Breast epithelium (tissue), 4 donors: Measurements from ENCODE around the gene TRMT2A. TPM values are rescaled to one million over a fixed set of nuclear protein-coding genes. Genes with fewer than 3 reads are reported as not detected.

Source experiments
- DNase-seq, 2 donors: peaks; one replicate each; pipeline ENCODE4 v3.0.0-alpha.2; 2019; ENCODE audit warnings: low spot score in 2 of 2
- H3K27ac ChIP-seq, 2 donors: fragments of 200-600 bp; sonication (generic) in 1 of 2; one replicate each; pipeline ENCODE4 v1.5.1; 2016 to 2019; ENCODE audit warnings: mild to moderate bottlenecking in 1 of 2
- H3K27me3 ChIP-seq, 2 donors: fragments of 200-600 bp; sonication (generic) in 1 of 2; one replicate each; pipeline versions ENCODE4 v1.5.1 to v1.6.0; 2017 to 2019; ENCODE audit warnings: control low read depth in 1 of 2, mild to moderate bottlenecking in 1 of 2
- H3K36me3 ChIP-seq: fragments of 200-600 bp; one replicate; pipeline ENCODE4 v1.5.1; 2019
- H3K4me1 ChIP-seq, 2 donors: fragments of 200-600 bp; sonication (generic); one replicate each; pipeline ENCODE4 v1.5.1; 2016 to 2019; ENCODE audit warnings: control low read depth in 1 of 2
- H3K4me3 ChIP-seq, 3 donors: fragments of 200-600 bp; sonication (generic); 1 replicate in 2 of 3; 2 replicates in 1 of 3; pipeline ENCODE4 v1.5.1; 2016 to 2019; ENCODE audit warnings: mild to moderate bottlenecking in 3 of 3, moderate library complexity in 2 of 3
- H3K9me3 ChIP-seq, 2 donors: fragments of 200-600 bp; sonication (generic) in 1 of 2; one replicate each; pipeline ENCODE4 v1.5.1; 2016 to 2019; ENCODE audit warnings: control low read depth in 1 of 2
- CTCF ChIP-seq, 3 donors: fragments of 450-650 bp; IDR thresholded peaks; one replicate each; pipeline ENCODE4 v1.5.1; 2016 to 2017; ENCODE audit warnings: antibody characterized with exemption in 3 of 3, mild to moderate bottlenecking in 3 of 3, moderate library complexity in 3 of 3
- POLR2A ChIP-seq: fragments of 450-650 bp; IDR thresholded peaks from one replicate; pipeline ENCODE4 v1.6.1; 2016; ENCODE audit warnings: antibody characterized with exemption, mild to moderate bottlenecking, moderate library complexity
- POLR2AphosphoS5 ChIP-seq, 3 donors: sonication (generic); formaldehyde crosslinking; IDR thresholded peaks; one replicate each; pipeline ENCODE4 v1.6.1; 2017; ENCODE audit warnings: antibody characterized with exemption in 3 of 3
- intact Hi-C: fragments of 100-400 bp; cut with DNase I; formaldehyde crosslinking; loops from one replicate; pipeline ENCODE4 v1.15.1; 2023; ENCODE audit warnings: low total_unique reads
- total RNA-seq, 3 donors: library from RNA; depleted of rRNA; stranded (reverse); fragments of >200 nt; gene quantifications; one replicate each; pipeline ENCODE4 v1.1.0, GENCODE V29; 2016

Gene TRMT2A
- total RNA-seq, 3 donors from 2014 or later, result 49.8 to 72.4 (median 51.1) TPM

- intact Hi-C loops, result no loop called here
- no peak overlapping the region for H3K4me3 ChIP-seq
Observed at GRCh38 chr22:20137113-20137512, 20.1 kb upstream of the TRMT2A start.

DNA sequence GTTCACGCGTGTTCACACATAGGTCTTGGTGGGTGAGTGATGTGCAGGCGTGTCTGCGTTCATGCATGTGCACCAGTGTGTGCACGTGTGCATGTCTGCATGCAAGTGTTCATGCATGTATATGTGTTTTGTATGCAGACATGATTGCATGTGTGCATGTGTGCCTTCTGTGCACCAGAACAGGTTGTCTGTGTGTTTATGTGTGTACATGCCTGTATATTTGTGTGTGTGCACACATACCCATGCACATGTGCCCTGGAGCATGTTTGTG, 19.5 kb upstream of the TRMT2A start:
- intact Hi-C loops, result no loop called here
- H3K27me3 ChIP-seq, result no peaks in the 10 kb centered on the region
- TF ChIP-seq POLR2A (no peak), CTCF (IDR thresholded peaks at IDR 0.05) (no peak)
- no peak overlapping the region for H3K27ac ChIP-seq
- no peak for DNase-seq
- H3K4me3 ChIP-seq, result no peak overlapping the region
- H3K4me1 ChIP-seq, result peaks cover 19 to 28% of the 10 kb centered on the region in 2 donors
- no peaks in the 10 kb centered on the region for H3K9me3 ChIP-seq
- H3K36me3 ChIP-seq, result no peaks in the 10 kb centered on the region

More at GRCh38 chr22:20137113-20137512, 20.1 kb upstream of the TRMT2A start:
- H3K4me1 ChIP-seq, result peaks cover 19 to 28% of the 10 kb centered on the region in 2 donors
- H3K27me3 ChIP-seq, result no peaks in the 10 kb centered on the region
- TF ChIP-seq POLR2A (no peak), CTCF (IDR thresholded peaks at IDR 0.05) (no peak), POLR2AphosphoS5 (IDR thresholded peaks at IDR 0.05) (no peak)
- no peak for DNase-seq
- no peaks in the 10 kb centered on the region for H3K36me3 ChIP-seq
- H3K9me3 ChIP-seq, result no peaks in the 10 kb centered on the region
- H3K27ac ChIP-seq, result no peak overlapping the region

DNA sequence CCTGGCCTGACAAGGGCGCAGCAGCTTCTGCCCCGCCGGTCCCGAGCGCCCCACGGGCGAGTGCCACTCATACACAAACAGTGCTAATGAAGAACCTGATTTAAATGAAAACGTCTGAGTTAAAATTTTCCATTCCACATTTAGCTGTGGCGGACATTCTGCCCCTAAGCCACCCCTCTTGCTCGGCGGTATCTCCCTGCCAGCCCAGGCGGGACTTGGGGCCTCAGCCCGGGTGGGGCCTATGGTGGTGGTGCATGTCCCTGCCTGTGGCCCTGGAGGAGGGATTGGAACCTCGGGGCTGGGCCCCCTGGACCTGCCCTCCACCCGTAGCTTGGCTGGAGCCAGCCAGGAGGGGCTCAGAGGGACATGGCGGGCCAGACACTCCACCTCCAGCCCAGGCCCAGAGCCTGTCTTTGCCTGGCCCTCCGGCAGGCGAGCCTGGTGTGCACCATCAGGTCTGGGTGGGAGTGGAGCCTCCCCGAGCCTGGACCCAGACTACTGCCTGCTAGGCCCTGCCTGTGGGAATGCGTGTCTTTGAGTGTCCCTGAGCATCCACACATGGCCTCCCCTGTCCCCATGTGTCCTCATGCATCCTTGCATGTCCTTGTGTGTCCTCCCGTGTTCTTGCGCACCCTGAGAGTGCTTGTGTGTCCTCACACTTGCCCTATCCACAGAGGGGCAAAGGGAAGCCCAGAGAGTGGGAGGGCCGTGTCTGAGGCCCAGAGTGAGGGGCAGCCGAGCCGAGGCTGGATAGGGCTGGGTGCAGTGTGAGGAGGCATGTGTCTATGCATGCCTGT, 19.0 kb upstream of the TRMT2A start:
- Histone ChIP-seq H3K4me1 (peaks cover 19 to 28% of the 10 kb centered on the region in 2 donors), H3K4me3 (no peak overlapping the region), H3K27ac (no peak overlapping the region), H3K36me3 (no peaks in the 10 kb centered on the region), H3K27me3 (no peaks in the 10 kb centered on the region), H3K9me3 (no peaks in the 10 kb centered on the region)
- DNase-seq, result no peak
- no peak for TF ChIP-seq POLR2A
- TF ChIP-seq POLR2AphosphoS5 (IDR thresholded peaks at IDR 0.05), result no peak
- no peak for TF ChIP-seq CTCF (IDR thresholded peaks at IDR 0.05)
- intact Hi-C loops, result no loop called here

DNA sequence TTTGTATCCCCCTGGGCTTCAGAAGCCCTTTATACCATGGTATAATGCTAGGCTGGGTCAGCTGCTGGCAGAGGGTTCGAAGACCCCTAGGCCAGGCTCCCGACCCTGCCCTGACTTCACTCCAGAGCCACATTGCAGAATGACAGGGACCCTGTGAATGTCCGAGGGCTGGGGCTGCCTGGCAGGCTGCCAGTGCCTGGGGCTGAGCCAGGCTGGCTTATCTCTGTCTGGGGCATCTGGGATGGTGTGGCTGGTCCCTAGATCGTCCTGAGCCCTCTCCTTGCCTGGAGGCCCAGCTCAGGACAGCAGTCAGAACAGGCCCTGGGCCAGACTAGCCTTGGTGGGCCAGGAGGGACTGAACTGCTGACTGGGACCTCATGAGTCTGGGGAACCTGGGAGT, 18.2 kb upstream of the TRMT2A start:
- Histone ChIP-seq H3K4me3 (no peak overlapping the region), H3K9me3 (no peaks in the 10 kb centered on the region), H3K27me3 (no peaks in the 10 kb centered on the region), H3K36me3 (no peaks in the 10 kb centered on the region), H3K4me1 (peaks cover 19 to 28% of the 10 kb centered on the region in 2 donors), H3K27ac (no peak overlapping the region)
- TF ChIP-seq POLR2AphosphoS5 (IDR thresholded peaks at IDR 0.05), result no peak
- no peak for TF ChIP-seq CTCF (IDR thresholded peaks at IDR 0.05)
- TF ChIP-seq POLR2A, result no peak
- no peak for DNase-seq
- intact Hi-C loops, result no loop called here

DNA sequence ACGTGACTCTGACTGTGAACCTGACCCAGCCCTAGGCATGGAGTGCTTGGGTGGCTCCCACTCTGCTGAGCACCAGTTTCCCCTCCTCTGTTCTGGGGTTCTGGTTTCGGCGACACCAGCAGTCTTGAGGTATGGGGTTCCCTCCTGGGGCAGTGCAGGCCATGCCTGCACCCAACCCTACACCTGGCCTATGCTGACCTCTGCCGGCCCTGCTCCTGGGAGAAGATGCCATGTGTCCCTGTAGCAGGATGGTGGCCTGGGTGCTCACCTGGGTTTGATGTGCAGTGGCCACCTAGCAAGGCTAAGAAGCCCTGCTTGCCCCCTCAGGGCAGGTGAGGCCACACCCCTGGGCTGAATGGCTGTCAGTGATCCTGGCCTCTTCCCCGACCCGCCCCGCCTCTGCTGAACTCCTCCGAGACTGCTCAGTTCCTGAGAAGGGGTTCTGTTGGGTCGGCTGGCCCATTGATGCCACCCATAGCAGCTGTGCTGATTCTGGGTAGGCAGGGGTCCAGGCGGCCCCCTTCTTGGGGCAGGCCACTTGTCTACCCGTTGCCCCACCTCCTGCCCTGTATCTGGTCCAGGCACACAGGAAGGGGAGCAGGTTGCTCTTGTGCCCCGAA, 17.0 kb upstream of the TRMT2A start:
- Histone ChIP-seq H3K27ac (no peak overlapping the region), H3K4me1 (peaks cover 19 to 28% of the 10 kb centered on the region in 2 donors), H3K36me3 (no peaks in the 10 kb centered on the region), H3K4me3 (no peak overlapping the region), H3K9me3 (no peaks in the 10 kb centered on the region), H3K27me3 (no peaks in the 10 kb centered on the region)
- intact Hi-C loops, result no loop called here
- TF ChIP-seq POLR2AphosphoS5 (IDR thresholded peaks at IDR 0.05) (no peak), POLR2A (no peak), CTCF (IDR thresholded peaks at IDR 0.05) (no peak)
- DNase-seq, result no peak
